Activated CD4-positive, alpha-beta T cell treated with anti-CD3 and anti-CD28 coated beads, Interleukin-2, amount 10 ng/mL, durations not matched to agents 24 days and 14 days (primary cell): Measurements from ENCODE around the gene PTAFR. TPM values are rescaled to one million over a fixed set of nuclear protein-coding genes. Genes with fewer than 3 reads are reported as not detected.

ENCODE experiments used
- DNase-seq: peaks from one replicate; pipeline ENCODE4 v3.0.0; 2022
- H3K27ac Mint-ChIP-seq: one replicate; pipeline ENCODE4 v1.8.0; 2022; ENCODE audit warnings: mild to moderate bottlenecking, mixed read lengths
- H3K27me3 Mint-ChIP-seq: one replicate; pipeline ENCODE4 v1.8.0; 2022; ENCODE audit warnings: mixed read lengths
- H3K36me3 Mint-ChIP-seq: one replicate; pipeline ENCODE4 v1.8.0; 2022; ENCODE audit warnings: low read depth, mild to moderate bottlenecking, mixed read lengths
- H3K4me1 Mint-ChIP-seq: one replicate; pipeline ENCODE4 v1.8.0; 2021; ENCODE audit warnings: mixed read lengths
- H3K4me3 Mint-ChIP-seq: one replicate; pipeline ENCODE4 v1.8.0; 2022; ENCODE audit warnings: mild to moderate bottlenecking, moderate library complexity, mixed read lengths
- H3K9me3 Mint-ChIP-seq: one replicate; pipeline ENCODE4 v1.8.0; 2021; ENCODE audit warnings: mixed read lengths
- intact Hi-C: fragments of 100-400 bp; cut with micrococcal nuclease; formaldehyde crosslinking; loops from one replicate; pipeline ENCODE4 v1.15.1; 2023
- total RNA-seq: library from RNA; stranded (reverse); gene quantifications from 2 replicates; pipeline ENCODE4 v1.2.3, GENCODE V29; 2022

Gene PTAFR
- total RNA-seq, 1 donor from 2014 or later = 0.40 TPM

DNA sequence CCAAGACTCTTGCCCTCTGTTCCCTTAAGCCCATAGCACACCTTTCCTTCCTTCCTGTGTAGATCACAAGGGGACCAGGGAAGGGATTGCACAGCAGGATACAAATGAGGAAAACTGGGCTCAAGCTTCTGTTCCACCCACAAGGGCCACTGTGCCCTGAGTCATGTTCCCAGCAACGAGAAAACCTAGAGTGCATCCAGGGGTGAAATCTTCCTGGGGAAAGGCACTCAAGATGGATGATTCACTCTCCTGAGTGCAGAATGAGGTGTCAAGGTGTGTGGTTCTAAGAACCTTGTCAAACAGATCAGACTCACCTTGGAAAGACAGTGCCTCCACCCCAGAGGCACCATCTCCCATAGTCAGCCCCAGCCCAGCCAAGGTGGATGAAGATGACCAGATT is 47.3 kb downstream of the PTAFR start:
- intact Hi-C loops = no loop called here
- H3K4me1 Mint-ChIP-seq = peaks cover 7% of the 10 kb centered on the region
- no peak for DNase-seq
- peaks cover 4% of the 10 kb centered on the region for H3K9me3 Mint-ChIP-seq
- H3K27me3 Mint-ChIP-seq = peaks cover 62% of the 10 kb centered on the region
- no peak overlapping the region for H3K27ac Mint-ChIP-seq
- no peaks in the 10 kb centered on the region for H3K36me3 Mint-ChIP-seq
- H3K4me3 Mint-ChIP-seq = no peak overlapping the region

DNA sequence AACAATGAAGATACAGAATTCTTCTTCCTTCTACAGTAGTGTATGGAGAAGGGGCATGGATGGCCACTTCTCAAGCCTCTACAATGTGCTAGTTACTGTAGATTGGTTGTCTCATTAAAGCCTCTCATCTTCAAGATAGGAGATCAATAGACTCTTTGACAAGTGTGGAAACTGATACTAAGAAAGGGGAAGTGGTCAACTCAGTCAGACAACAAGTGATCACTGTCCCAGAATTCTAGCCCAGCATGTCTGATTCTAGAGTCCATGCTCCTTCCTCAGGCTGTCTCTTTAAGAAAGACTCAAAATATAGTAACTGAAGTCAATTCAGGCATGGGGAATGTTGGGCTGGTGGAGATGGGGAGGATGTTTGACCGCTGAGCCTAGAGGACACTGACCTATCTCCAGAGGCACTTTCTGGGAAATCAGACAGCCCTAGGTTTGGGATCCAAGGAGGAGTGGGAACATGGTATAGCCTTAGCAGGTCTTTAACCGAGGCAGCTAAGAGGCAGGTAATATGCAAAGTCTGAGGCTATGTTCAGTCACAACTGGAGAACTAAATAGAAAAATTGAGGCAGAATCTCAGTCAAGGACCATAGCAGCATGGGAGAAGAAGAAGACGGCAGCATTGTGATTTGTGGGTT is 48.8 kb downstream of the PTAFR start:
- intact Hi-C loops = no loop called here
- Mint-ChIP-seq H3K4me3 (no peak overlapping the region), H3K9me3 (no peaks in the 10 kb centered on the region), H3K4me1 (peaks cover 8% of the 10 kb centered on the region), H3K36me3 (no peaks in the 10 kb centered on the region), H3K27ac (no peak overlapping the region), H3K27me3 (peaks cover 56% of the 10 kb centered on the region)
- no peak for DNase-seq

DNA sequence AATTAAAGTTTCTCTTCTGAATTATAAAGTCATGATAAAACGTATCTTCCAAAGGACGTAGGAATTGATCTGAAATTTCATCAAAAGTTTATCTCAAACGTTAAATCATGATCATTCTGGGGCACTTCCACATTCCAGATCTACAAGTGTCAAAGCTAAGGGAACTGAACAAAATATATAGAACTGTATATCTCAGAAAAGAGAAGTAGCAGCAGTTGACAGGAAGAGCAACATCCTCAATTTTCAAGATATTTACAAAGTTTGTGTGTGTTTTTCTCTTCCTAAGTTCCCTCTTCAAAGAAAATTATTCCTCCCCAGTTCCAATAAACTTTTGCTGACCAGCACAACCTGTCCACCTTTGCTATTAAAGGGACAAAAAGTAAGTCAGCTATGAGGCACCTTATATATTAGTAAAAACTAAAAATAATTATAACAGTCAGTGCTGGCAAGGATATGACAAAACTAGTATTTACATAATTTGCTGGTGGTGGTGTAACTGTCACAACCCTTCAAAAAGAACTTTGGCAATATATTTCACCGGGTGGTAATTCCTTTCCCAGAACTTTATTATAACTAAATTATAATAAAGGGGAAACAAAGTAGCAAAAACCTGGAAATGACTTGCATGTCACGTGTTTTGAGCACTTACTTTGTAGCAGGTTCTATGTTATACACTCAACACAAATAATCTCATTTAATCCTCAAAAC is 49.6 kb downstream of the PTAFR start:
- no peaks in the 10 kb centered on the region for H3K36me3 Mint-ChIP-seq
- intact Hi-C loops = no loop called here
- H3K4me1 Mint-ChIP-seq = peaks cover 8% of the 10 kb centered on the region
- H3K4me3 Mint-ChIP-seq = no peak overlapping the region
- no peak overlapping the region for H3K27ac Mint-ChIP-seq
- DNase-seq = no peak
- no peaks in the 10 kb centered on the region for H3K9me3 Mint-ChIP-seq
- H3K27me3 Mint-ChIP-seq = peaks cover 54% of the 10 kb centered on the region

DNA sequence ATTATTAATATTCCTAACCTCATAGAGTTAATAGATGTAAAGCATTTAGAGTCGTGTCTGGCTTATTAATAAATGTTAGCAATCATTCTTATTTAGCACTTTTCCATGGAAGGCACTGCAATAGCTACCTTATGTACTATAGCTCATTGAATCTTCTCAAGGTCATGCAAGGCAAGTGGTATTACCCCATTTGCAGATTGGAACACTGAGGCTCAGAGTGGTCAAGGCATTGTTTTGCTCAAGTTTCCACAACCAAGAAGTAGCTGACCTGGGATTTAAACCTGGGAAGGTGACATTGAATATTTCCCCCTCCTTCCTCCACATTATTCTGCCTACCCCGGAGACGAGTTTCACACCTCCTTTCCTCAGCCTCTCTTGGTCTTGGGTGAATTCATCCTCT is 50.3 kb downstream of the PTAFR start:
- peaks cover 8% of the 10 kb centered on the region for H3K4me1 Mint-ChIP-seq
- intact Hi-C loops = no loop called here
- H3K9me3 Mint-ChIP-seq = no peaks in the 10 kb centered on the region
- DNase-seq = no peak
- H3K27ac Mint-ChIP-seq = no peak overlapping the region
- H3K36me3 Mint-ChIP-seq = no peaks in the 10 kb centered on the region
- no peak overlapping the region for H3K4me3 Mint-ChIP-seq
- H3K27me3 Mint-ChIP-seq = peaks cover 48% of the 10 kb centered on the region

DNA sequence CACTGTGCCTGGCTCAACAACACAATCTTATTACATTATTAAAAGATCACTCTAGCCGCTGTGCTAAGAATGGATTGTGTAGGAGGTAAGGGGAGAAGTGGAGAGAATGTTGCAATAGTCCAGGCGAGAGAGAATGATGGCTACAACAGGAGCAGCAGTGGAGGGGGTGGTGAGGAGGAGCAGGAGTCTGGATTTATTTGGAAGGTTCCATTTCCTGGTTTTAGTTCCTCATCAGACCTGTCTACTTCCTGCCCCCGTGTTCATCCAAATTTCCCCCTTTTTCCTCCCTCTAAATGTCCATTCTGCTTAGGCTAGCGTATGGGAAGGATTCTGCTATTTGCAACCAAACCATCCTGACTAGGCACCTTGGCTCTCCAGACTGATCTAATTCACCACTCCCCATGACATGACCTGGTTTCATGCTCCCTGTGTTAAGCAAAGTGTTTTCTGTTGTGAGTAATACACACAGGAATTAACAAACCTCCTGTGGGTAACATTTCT is 53.0 kb downstream of the PTAFR start:
- Mint-ChIP-seq H3K27me3 (peaks cover 48% of the 10 kb centered on the region), H3K36me3 (no peaks in the 10 kb centered on the region), H3K9me3 (no peaks in the 10 kb centered on the region), H3K4me3 (no peak overlapping the region), H3K4me1 (peaks cover 8% of the 10 kb centered on the region), H3K27ac (no peak overlapping the region)
- DNase-seq = no peak
- intact Hi-C loops = no loop called here

DNA sequence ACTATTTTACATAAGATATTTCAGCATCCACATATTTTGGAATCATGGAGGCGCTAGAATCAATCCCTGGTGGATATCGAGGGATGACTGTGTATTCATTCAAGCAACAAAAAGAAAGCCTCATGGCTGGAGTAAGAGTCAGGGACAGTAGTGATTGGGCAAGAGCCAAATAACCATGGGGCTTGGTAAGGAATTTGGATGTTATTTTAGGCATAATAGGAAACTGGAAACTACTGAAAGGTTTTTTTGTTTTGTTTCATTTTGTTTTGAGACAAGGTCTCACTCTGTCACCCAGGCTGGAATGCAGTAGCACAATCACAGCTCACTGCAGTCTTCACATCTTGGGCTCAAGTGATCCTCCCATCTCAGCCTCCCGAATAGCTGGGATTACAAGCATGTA is 54.3 kb downstream of the PTAFR start:
- H3K27me3 Mint-ChIP-seq = peaks cover 45% of the 10 kb centered on the region
- H3K36me3 Mint-ChIP-seq = no peaks in the 10 kb centered on the region
- intact Hi-C loops = no loop called here
- H3K4me1 Mint-ChIP-seq = peaks cover 2% of the 10 kb centered on the region
- no peak for DNase-seq
- no peaks in the 10 kb centered on the region for H3K9me3 Mint-ChIP-seq
- no peak overlapping the region for H3K4me3 Mint-ChIP-seq
- H3K27ac Mint-ChIP-seq = no peak overlapping the region

DNA sequence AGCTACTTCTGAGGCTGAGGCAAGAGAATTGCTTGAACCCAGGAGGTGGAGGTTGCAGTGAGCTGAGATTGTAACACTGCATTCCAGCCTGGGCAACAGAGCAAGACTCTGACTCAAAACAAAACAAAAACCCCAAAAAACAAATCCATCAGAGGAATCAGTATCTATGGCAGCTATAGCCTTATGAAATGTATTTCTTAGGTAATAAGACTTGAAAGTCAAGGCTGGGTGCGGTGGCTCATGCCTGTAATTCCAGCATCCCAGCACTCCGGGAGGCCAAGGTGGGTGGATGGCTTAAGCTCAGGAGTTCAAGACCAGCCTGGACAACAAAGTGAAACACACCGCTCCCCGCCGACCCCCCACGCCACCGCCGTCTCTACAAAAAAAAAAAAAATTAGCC is 56.9 kb downstream of the PTAFR start:
- H3K27me3 Mint-ChIP-seq = peaks cover 34% of the 10 kb centered on the region
- H3K9me3 Mint-ChIP-seq = no peaks in the 10 kb centered on the region
- intact Hi-C loops = no loop called here
- DNase-seq = no peak
- H3K4me1 Mint-ChIP-seq = peaks cover 7% of the 10 kb centered on the region
- no peak overlapping the region for H3K27ac Mint-ChIP-seq
- H3K36me3 Mint-ChIP-seq = peaks cover 2% of the 10 kb centered on the region
- no peak overlapping the region for H3K4me3 Mint-ChIP-seq

DNA sequence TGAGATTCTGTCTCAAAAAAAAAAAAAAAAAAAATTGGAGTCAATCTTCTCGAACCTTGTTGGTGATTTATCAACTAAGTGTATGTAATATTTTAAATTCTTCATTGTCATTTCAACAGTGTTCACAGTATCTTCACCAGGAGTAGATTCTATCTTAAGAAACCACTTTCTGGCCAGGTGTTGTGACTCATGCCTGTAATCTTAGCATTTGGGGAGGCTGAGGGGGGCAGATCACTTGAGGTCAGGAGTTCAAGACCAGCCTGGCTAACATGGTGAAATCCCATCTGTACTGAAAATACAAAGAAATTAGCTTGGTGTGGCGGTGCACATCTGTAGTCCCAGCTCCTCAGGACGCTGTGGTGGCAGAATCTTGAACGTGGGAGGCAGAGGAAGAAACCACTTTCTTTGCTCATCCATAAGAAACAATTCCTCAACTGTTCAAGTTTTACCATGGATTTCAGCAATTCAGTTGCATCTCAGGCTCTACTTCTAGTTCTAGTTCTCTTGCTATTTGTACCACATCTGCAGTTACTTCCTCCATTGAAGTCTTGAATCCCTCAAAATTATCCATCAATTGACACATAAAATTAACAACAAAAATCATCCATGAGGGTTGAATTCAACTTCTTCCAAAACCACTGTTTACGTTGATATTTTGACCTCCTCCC is 57.7 kb downstream of the PTAFR start:
- H3K36me3 Mint-ChIP-seq = peaks cover 2% of the 10 kb centered on the region
- no peaks in the 10 kb centered on the region for H3K9me3 Mint-ChIP-seq
- intact Hi-C loops = no loop called here

DNA sequence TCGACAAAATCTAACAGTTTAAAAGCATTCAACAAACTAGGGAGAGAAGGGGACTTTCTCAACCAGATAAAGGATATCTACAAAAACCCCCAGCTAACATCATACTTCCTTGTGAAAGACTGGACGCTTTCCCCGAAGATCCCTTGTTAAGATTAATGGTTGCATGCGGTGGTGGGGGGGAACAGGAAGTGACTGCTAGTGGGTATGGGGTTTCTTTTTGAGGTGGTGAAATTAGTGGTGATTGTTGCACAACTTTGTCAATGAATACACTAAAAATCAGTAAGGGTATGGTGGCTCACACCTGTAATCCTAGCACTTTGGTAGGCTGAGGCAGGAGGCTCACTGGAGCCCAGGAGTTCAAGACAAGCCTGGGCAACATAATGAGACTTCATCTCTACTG is 61.2 kb downstream of the PTAFR start:
- DNase-seq = peak; percentile 83
- H3K4me3 Mint-ChIP-seq = peak overlapping the region; percentile 40
- peaks cover 14% of the 10 kb centered on the region for H3K4me1 Mint-ChIP-seq
- H3K9me3 Mint-ChIP-seq = peaks cover 3% of the 10 kb centered on the region
- H3K36me3 Mint-ChIP-seq = peaks cover 2% of the 10 kb centered on the region
- H3K27ac Mint-ChIP-seq = peak overlapping the region; percentile 49
- intact Hi-C loops = loop anchor here (1.0 kb wide), 2 partner anchors 54 to 85 kb away; no protein-coding TSS in a partner anchor
- peaks cover 23% of the 10 kb centered on the region for H3K27me3 Mint-ChIP-seq

More for the DNA sequence above, 57.7 kb downstream of the PTAFR start:
- peaks cover 33% of the 10 kb centered on the region for H3K27me3 Mint-ChIP-seq
- peaks cover 7% of the 10 kb centered on the region for H3K4me1 Mint-ChIP-seq
- no peak for DNase-seq
- H3K27ac Mint-ChIP-seq = no peak overlapping the region
- no peak overlapping the region for H3K4me3 Mint-ChIP-seq

DNA sequence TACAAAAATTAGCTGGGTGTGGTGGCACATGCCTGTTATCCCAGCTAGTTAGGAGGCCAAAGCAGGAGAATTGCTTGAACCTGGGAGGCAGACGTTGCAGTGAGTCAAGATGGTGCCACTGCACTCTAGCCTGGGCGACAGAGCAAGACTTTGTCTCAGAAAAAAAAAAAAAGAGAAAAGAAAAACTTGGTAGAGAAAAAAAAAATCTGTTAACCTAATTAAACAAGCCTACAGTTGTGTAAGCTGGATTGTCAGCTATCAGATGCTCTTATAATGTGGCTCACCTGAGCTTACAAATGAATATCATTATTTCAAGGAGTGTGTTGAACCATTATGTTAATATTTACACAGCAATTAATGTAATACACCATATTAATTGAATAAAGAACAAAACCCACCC is 61.6 kb downstream of the PTAFR start:
- Mint-ChIP-seq H3K9me3 (peaks cover 3% of the 10 kb centered on the region), H3K27me3 (peaks cover 23% of the 10 kb centered on the region), H3K27ac (no peak overlapping the region), H3K36me3 (peaks cover 2% of the 10 kb centered on the region), H3K4me3 (peak overlapping the region; percentile 40), H3K4me1 (peaks cover 14% of the 10 kb centered on the region)
- no peak for DNase-seq
- intact Hi-C loops = loop anchor here (1.0 kb wide), 2 partner anchors 54 to 85 kb away; no protein-coding TSS in a partner anchor

DNA sequence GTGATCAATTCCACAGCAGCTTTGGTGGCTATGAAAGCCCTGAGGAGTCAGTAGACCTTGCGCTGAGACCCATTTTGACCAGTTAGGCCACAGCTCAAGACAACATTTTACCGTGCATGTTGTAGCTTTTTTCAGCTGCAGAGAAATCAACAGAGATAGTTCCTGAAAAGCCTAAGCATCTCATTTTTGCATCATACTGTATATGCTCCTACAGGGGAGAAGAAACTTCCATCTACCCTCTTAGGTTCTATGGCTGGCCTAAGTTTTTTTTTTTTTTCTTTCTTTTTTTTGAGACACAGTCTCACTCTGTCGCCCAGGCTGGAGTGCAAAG is 63.3 kb downstream of the PTAFR start:
- Mint-ChIP-seq H3K4me1 (peaks cover 14% of the 10 kb centered on the region), H3K9me3 (peaks cover 3% of the 10 kb centered on the region), H3K27ac (no peak overlapping the region), H3K36me3 (peaks cover 2% of the 10 kb centered on the region), H3K4me3 (no peak overlapping the region), H3K27me3 (peaks cover 13% of the 10 kb centered on the region)
- no peak for DNase-seq
- intact Hi-C loops = no loop called here

DNA sequence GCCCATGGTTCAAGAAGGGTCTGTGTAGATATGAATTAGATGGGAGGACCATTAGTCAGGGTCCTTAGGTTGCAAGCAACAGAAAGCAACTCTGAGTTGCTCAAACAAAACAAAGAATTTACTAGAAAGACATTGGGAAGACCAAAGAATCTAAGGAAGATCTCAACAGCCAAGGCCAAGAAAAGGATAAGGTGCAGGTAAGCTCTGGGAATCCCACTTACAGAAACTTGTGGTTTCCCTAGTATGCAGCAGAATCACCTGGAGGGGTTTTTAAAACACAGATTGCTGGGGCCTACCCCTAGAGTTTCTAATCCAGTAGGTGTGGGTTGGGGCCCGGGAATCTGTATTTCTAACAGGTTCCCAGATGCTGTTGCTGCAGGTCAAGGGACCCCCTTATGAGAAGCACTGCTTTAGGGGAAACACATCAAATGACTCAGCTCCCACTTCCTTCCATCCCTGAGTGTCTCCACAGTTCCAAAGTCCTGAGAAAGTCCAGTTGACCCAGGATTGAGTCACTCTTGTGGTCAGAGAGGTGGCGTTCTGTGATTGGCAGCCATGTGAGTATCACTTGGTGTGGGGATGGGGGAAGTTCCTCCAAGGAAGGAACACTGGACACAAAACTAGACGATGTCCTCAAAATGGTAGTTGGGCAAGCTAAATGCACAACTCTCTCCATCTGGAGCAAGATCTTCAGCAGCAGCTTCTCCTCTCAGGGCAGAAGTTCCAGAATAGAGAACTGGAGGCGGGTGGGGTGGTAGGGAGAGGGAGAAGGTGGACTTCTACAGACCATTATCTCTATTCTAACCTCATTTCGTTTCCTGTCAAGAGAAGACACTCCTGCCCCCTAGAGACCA is 63.9 kb downstream of the PTAFR start:
- Mint-ChIP-seq H3K4me1 (peaks cover 14% of the 10 kb centered on the region), H3K9me3 (peaks cover 3% of the 10 kb centered on the region), H3K4me3 (no peak overlapping the region), H3K36me3 (peaks cover 2% of the 10 kb centered on the region), H3K27me3 (peaks cover 12% of the 10 kb centered on the region), H3K27ac (no peak overlapping the region)
- intact Hi-C loops = no loop called here
- DNase-seq = no peak

DNA sequence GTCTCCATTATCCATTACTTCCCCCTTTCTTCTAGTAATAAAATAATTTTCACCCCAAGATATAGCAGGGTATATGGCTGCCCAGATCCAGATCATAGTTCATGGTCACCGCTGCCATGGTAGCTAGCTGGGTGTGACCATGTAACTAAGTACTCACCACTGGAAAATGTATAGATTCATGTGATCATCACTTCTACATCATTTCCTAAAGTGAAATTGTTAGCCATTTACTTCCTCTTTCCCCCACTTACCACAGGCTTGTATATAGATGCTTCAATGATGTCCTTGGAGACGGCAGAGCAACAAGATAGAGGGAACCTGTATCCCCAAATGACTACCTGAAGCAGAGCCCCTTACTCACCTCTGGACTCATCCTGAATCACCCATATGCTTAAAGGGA is 65.3 kb downstream of the PTAFR start:
- peaks cover 5% of the 10 kb centered on the region for H3K27me3 Mint-ChIP-seq
- peak; percentile 65 for DNase-seq
- peaks cover 3% of the 10 kb centered on the region for H3K9me3 Mint-ChIP-seq
- H3K27ac Mint-ChIP-seq = peak overlapping the region; percentile 65
- H3K4me3 Mint-ChIP-seq = no peak overlapping the region
- H3K36me3 Mint-ChIP-seq = peaks cover 2% of the 10 kb centered on the region
- intact Hi-C loops = no loop called here
- peaks cover 14% of the 10 kb centered on the region for H3K4me1 Mint-ChIP-seq
